Gastrocnemius medialis (tissue), 4 donors: ENCODE measurements around the gene KRT8. TPM values are rescaled to one million over a fixed set of nuclear protein-coding genes. Genes with fewer than 3 reads are reported as not detected.

Experiments used
- ATAC-seq, 2 donors: fragments of 150-250 bp; one replicate each; pipeline ENCODE4 v1.9.1; 2016
- DNase-seq, 2 donors: peaks; one replicate each; pipeline ENCODE4 v3.0.0-alpha.2; 2019
- H3K27ac ChIP-seq, 4 donors: fragments of 200-600 bp; sonication (generic); 1 replicate in 1 of 4; 2 replicates in 3 of 4; pipeline ENCODE4 v1.5.1; 2016 to 2018; ENCODE audit warnings: mild to moderate bottlenecking in 2 of 4, moderate library complexity in 1 of 4
- H3K27me3 ChIP-seq, 3 donors: fragments of 200-600 bp; sonication (generic) in 2 of 3; 1 replicate in 1 of 3; 2 replicates in 2 of 3; pipeline versions ENCODE4 v1.5.1 to v1.6.0; 2016 to 2019; ENCODE audit warnings: mild to moderate bottlenecking in 1 of 3, moderate library complexity in 1 of 3
- H3K36me3 ChIP-seq, 2 donors: fragments of 200-600 bp; sonication (generic) in 1 of 2; one replicate each; pipeline ENCODE4 v1.5.1; 2017 to 2018
- H3K4me1 ChIP-seq, 2 donors: fragments of 200-600 bp; sonication (generic) in 1 of 2; one replicate each; pipeline ENCODE4 v1.5.1; 2016 to 2017; ENCODE audit warnings: mild to moderate bottlenecking in 2 of 2
- H3K4me3 ChIP-seq, 4 donors: fragments of 200-600 bp; sonication (generic) in 3 of 4; 1 replicate in 1 of 4; 2 replicates in 3 of 4; pipeline ENCODE4 v1.5.1; 2016 to 2019; ENCODE audit warnings: mild to moderate bottlenecking in 2 of 4
- H3K9me3 ChIP-seq, 3 donors: fragments of 200-600 bp; sonication (generic) in 2 of 3; 1 replicate in 1 of 3; 2 replicates in 2 of 3; pipeline ENCODE4 v1.5.1; 2016 to 2019
- CTCF ChIP-seq, 5 experiments: fragments of 450-650 bp in 3 of 5; fragments of 200-600 bp in 2 of 5; sonication (generic) in 2 of 5; IDR thresholded peaks in 4 of 5; conservative IDR thresholded peaks in 1 of 5; 1 replicate in 4 of 5; 2 replicates in 1 of 5; pipeline ENCODE4 v1.5.1; 2016 to 2019; ENCODE audit warnings: antibody characterized with exemption in 5 of 5, mild to moderate bottlenecking in 3 of 5, moderate library complexity in 3 of 5
- POLR2A ChIP-seq, 2 donors: fragments of 450-650 bp; IDR thresholded peaks; one replicate each; pipeline ENCODE4 v1.6.1; 2017; ENCODE audit warnings: antibody characterized with exemption in 2 of 2, mild to moderate bottlenecking in 2 of 2, moderate library complexity in 2 of 2
- in situ Hi-C, 4 donors: fragments of 200-750 bp; cut with MboI; loops; one replicate each; pipeline versions ENCODE4 v1.15.0 to v1.8.0; 2017; ENCODE audit warnings: low sequenced_read_pairs in 4 of 4
- intact Hi-C: fragments of 100-400 bp; cut with DNase I; formaldehyde crosslinking; loops from one replicate; pipeline ENCODE4 v1.15.1; 2023; ENCODE audit warnings: low total_unique reads
- total RNA-seq, 4 donors: library from RNA; depleted of rRNA; stranded (reverse); fragments of >200 nt; gene quantifications; one replicate each; pipeline versions ENCODE4 v1.1.0 to v1.2.3, GENCODE V29; 2016

The KRT8 gene
- total RNA-seq, 4 donors from 2014 or later = 1.4 to 7.0 (median 3.1) TPM; not detected in 1

- no peak overlapping the region for H3K27ac ChIP-seq
- intact Hi-C loops = no loop called here
- ATAC-seq (no peak), DNase-seq (no peak)
- in situ Hi-C loops = no loop called here
- H3K27me3 ChIP-seq = no peaks in the 10 kb centered on the region
- TF ChIP-seq POLR2A (IDR thresholded peaks at IDR 0.05) (no peak), CTCF (IDR thresholded peaks at IDR 0.05 in 4 of 5, conservative IDR thresholded peaks at IDR 0.05 in 1 of 5) (no peak)
- H3K9me3 ChIP-seq = no peaks in the 10 kb centered on the region
- H3K36me3 ChIP-seq = no peaks in the 10 kb centered on the region
- no peaks in the 10 kb centered on the region for H3K4me1 ChIP-seq
- H3K4me3 ChIP-seq = no peak overlapping the region
Measured at GRCh38 chr12:52942066-52942900, 37.4 kb upstream of the KRT8 start.

GRCh38 chr12:52929538-52929937 is 24.7 kb upstream of the KRT8 start:
- TF ChIP-seq POLR2A (IDR thresholded peaks at IDR 0.05) (no peak), CTCF (IDR thresholded peaks at IDR 0.05 in 4 of 5, conservative IDR thresholded peaks at IDR 0.05 in 1 of 5) (no peak)
- Histone ChIP-seq H3K4me3 (no peak overlapping the region), H3K36me3 (no peaks in the 10 kb centered on the region), H3K27me3 (peaks cover 0 to 4% (median 0%) of the 10 kb centered on the region in 3 donors), H3K4me1 (peaks cover 0 to 4% of the 10 kb centered on the region in 2 donors), H3K27ac (no peak overlapping the region), H3K9me3 (no peaks in the 10 kb centered on the region)
- ATAC-seq (no peak), DNase-seq (no peak)
- in situ Hi-C loops (no loop called here), intact Hi-C loops (no loop called here)

GRCh38 chr12:52927964-52928363 is 23.1 kb upstream of the KRT8 start:
- in situ Hi-C loops (no loop called here), intact Hi-C loops (no loop called here)
- no peaks in the 10 kb centered on the region for H3K9me3 ChIP-seq
- no peak overlapping the region for H3K4me3 ChIP-seq
- peaks cover 0 to 4% (median 0%) of the 10 kb centered on the region in 3 donors for H3K27me3 ChIP-seq
- TF ChIP-seq POLR2A (IDR thresholded peaks at IDR 0.05) = no peak
- TF ChIP-seq CTCF (IDR thresholded peaks at IDR 0.05 in 4 of 5, conservative IDR thresholded peaks at IDR 0.05 in 1 of 5) = no peak
- ATAC-seq (no peak), DNase-seq (no peak)
- no peak overlapping the region for H3K27ac ChIP-seq
- peaks cover 0 to 4% of the 10 kb centered on the region in 2 donors for H3K4me1 ChIP-seq
- H3K36me3 ChIP-seq = no peaks in the 10 kb centered on the region

- peak overlapping the region in 1 of 4 donors; percentile 24 for H3K27ac ChIP-seq
- no peaks in the 10 kb centered on the region for H3K9me3 ChIP-seq
- in situ Hi-C loops (no loop called here), intact Hi-C loops (no loop called here)
- peaks cover 0 to 4% of the 10 kb centered on the region in 2 donors for H3K4me1 ChIP-seq
- no peaks in the 10 kb centered on the region for H3K36me3 ChIP-seq
- no peaks in the 10 kb centered on the region for H3K27me3 ChIP-seq
- ATAC-seq = no peak
- H3K4me3 ChIP-seq = no peak overlapping the region
- no peak for DNase-seq
- TF ChIP-seq CTCF (IDR thresholded peaks at IDR 0.05 in 4 of 5, conservative IDR thresholded peaks at IDR 0.05 in 1 of 5) (no peak), POLR2A (IDR thresholded peaks at IDR 0.05) (no peak)
Measured at GRCh38 chr12:52926596-52927234, 21.8 kb upstream of the KRT8 start.
